H1 (cell line): ENCODE data around the gene CC2D1A.

Experiments
- FOSL1 ChIP-seq: IDR thresholded peaks from 2 replicates; pipeline ENCODE4 v1.6.1; 2011; ENCODE audit warnings: mild to moderate bottlenecking, low read depth, low read length, moderate library complexity; ENCODE audit not compliant: insufficient read depth
- POLR2A ChIP-seq, 2 experiments: IDR thresholded peaks; 1 replicate in 1 of 2; 2 replicates in 1 of 2; pipeline ENCODE4 v1.6.1; 2011; ENCODE audit warnings: low read depth in 2 of 2, low read length in 2 of 2, mild to moderate bottlenecking in 2 of 2; ENCODE audit errors: control extremely low read depth in 1 of 2
- RAD21 ChIP-seq, 2 experiments: IDR thresholded peaks in 1 of 2; conservative IDR thresholded peaks in 1 of 2; 2 replicates each; pipeline ENCODE4 v1.6.1; 2011; ENCODE audit warnings: low read depth in 2 of 2, low read length in 2 of 2, improper control_type of control experiment in 1 of 2, inconsistent platforms in 1 of 2, mild to moderate bottlenecking in 1 of 2, moderate library complexity in 1 of 2
- SIN3A ChIP-seq, 2 experiments: IDR thresholded peaks in 1 of 2; conservative IDR thresholded peaks in 1 of 2; 2 replicates each; pipeline ENCODE4 v1.6.1; 2011 to 2012; ENCODE audit warnings: low read length in 2 of 2, improper control_type of control experiment in 1 of 2, low read depth in 1 of 2, mild to moderate bottlenecking in 1 of 2
- TF ChIP-seq, protein P1 (sequence below): IDR thresholded peaks from 2 replicates; pipeline ENCODE4 v1.6.1; 2012; ENCODE audit warnings: inconsistent platforms
- TF ChIP-seq, protein P2 (sequence below): IDR thresholded peaks from 2 replicates; pipeline ENCODE4 v1.6.1; 2011; ENCODE audit warnings: low read depth, mild to moderate bottlenecking, low read length; ENCODE audit not compliant: insufficient read depth

DNA sequence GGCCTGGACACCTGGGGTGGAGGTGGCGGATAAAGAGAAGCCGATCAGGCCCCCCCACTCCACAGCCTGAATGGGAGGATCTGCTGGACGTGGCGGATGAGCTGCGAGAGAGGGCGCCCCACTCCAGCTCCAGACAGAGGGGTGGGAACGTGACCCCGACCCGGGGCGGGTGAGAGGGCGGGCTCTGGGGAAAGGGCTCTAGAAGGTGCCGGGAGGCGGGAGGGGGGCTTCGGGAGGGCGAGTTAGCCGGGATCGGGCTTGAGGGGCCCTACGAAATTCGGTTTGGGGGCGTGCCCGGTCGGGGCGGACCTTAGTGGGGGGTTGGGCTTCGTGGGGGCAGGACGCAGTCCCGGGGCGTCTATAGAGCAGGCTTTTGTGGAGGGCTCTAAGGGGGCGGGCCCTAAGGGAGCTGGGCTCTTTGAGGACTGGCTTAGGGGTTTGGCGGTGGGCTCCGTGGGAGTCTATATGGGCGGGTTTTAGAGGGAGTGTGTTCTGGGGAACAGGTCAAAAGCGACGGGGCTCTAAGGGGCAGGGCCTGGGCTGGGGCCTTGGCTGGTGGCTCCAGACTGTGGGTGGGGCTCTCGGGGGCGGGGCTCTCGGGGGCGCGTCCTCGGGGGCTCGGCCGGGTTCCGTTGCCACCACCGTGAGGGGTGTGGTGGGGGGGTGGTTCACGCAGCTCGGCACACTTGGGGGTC is 33.2 kb upstream of the CC2D1A start:
- TF ChIP-seq FOSL1: no peak
- no peak for TF ChIP-seq SIN3A (conservative IDR thresholded peaks at IDR 0.05 in 1 of 2, IDR thresholded peaks at IDR 0.05 in 1 of 2; ENCODE audit: low read depth in 1 of 2, low read length in 2 of 2)
- TF ChIP-seq, protein P1, sequence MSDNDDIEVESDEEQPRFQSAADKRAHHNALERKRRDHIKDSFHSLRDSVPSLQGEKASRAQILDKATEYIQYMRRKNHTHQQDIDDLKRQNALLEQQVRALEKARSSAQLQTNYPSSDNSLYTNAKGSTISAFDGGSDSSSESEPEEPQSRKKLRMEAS: no peak
- TF ChIP-seq, protein P2, sequence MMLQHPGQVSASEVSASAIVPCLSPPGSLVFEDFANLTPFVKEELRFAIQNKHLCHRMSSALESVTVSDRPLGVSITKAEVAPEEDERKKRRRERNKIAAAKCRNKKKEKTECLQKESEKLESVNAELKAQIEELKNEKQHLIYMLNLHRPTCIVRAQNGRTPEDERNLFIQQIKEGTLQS: no peak
- peak in 1 of 2 experiments; percentile 50; a peak in 3 of 4 replicates for TF ChIP-seq RAD21 (IDR thresholded peaks at IDR 0.05 in 1 of 2, conservative IDR thresholded peaks at IDR 0.05 in 1 of 2; ENCODE audit: low read depth in 2 of 2, low read length in 2 of 2)
- no peak for TF ChIP-seq POLR2A (IDR thresholded peaks at IDR 0.05; ENCODE audit: control extremely low read depth in 1 of 2, low read depth in 2 of 2, low read length in 2 of 2)
